C4-2B (cell line): ENCODE results near the gene SLC39A9.

Experiments
- CTCF ChIP-seq: fragments of 450-650 bp; conservative IDR thresholded peaks from 2 replicates; pipeline ENCODE4 v1.5.1; 2017; ENCODE audit warnings: mild to moderate bottlenecking
- ZFX ChIP-seq: fragments of 450-650 bp; IDR thresholded peaks from 2 replicates; pipeline ENCODE4 v1.6.1; 2017

GRCh38 chr14:69423279-69423678 is 24.8 kb downstream of the SLC39A9 start:
- TF ChIP-seq CTCF (no peak), ZFX (no peak)
